Transverse colon (tissue), 3 donors: ENCODE measurements around the gene GLIS2.

Experiments
- CTCF ChIP-seq, 5 experiments: fragments of 200-600 bp in 3 of 5; fragments of 450-650 bp in 2 of 5; sonication (generic) in 3 of 5; IDR thresholded peaks; 1 replicate in 2 of 5; 2 replicates in 3 of 5; pipeline ENCODE4 v1.5.1; 2016 to 2017; ENCODE audit warnings: antibody characterized with exemption in 5 of 5, inconsistent platforms in 3 of 5, mild to moderate bottlenecking in 2 of 5, moderate library complexity in 1 of 5
- EP300 ChIP-seq: sonication (generic); formaldehyde crosslinking; IDR thresholded peaks from one replicate; pipeline ENCODE4 v1.6.1; 2017; ENCODE audit warnings: antibody characterized with exemption, low read depth
- POLR2A ChIP-seq: fragments of 450-650 bp; IDR thresholded peaks from one replicate; pipeline ENCODE4 v1.6.1; 2016; ENCODE audit warnings: antibody characterized with exemption, mild to moderate bottlenecking, moderate library complexity

GRCh38 chr16:4293822-4294457 lies 21.9 kb upstream of the GLIS2 start:
- TF ChIP-seq CTCF (IDR thresholded peaks at IDR 0.05) (no peak), EP300 (no peak), POLR2A (no peak)
